HL-60 (cell line): ENCODE results near the gene SMARCA2.

Experiments used
- DNase-seq, 2 experiments: peaks; one replicate each; pipeline ENCODE4 v3.0.0-alpha.2; 2010 to 2020; ENCODE audit warnings: low read depth in 1 of 2, low spot score in 1 of 2
- H3K27ac ChIP-seq: fragments of 250-450 bp; sonication (Bioruptor Pico); replicated peaks from 2 replicates; pipeline ENCODE4 v1.5.1; 2020; ENCODE audit warnings: mild to moderate bottlenecking, moderate library complexity
- H3K27me3 ChIP-seq: fragments of 250-450 bp; sonication (Bioruptor Pico); 2 replicates; pipeline ENCODE4 v1.5.1; 2021; ENCODE audit warnings: mild to moderate bottlenecking, moderate library complexity; ENCODE audit not compliant: insufficient read depth, poor library complexity, severe bottlenecking
- H3K4me3 ChIP-seq: replicated peaks from 2 replicates; pipeline ENCODE4 v1.5.1; 2011; ENCODE audit warnings: mild to moderate bottlenecking, control low read depth, low read length; ENCODE audit not compliant: insufficient read depth
- CTCF ChIP-seq: IDR thresholded peaks from one replicate; pipeline ENCODE4 v1.5.1; 2011; ENCODE audit warnings: low read length, control low read depth, inconsistent platforms; ENCODE audit not compliant: insufficient read depth
- GABPA ChIP-seq: IDR thresholded peaks from 2 replicates; pipeline ENCODE4 v1.6.1; 2012; ENCODE audit warnings: low read depth
- POLR2AphosphoS5 ChIP-seq: IDR thresholded peaks from 2 replicates; pipeline ENCODE4 v1.6.1; 2012; ENCODE audit warnings: low read depth
- SPI1 ChIP-seq: IDR thresholded peaks from 2 replicates; pipeline ENCODE4 v1.6.1; 2012; ENCODE audit warnings: low read depth, mild to moderate bottlenecking, borderline replicate concordance
- TF ChIP-seq, protein P1 (sequence below): IDR thresholded peaks from 2 replicates; pipeline ENCODE4 v1.6.1; 2012; ENCODE audit warnings: low read depth; ENCODE audit not compliant: insufficient replicate concordance

SMARCA2 gene

GRCh38 chr9:2169035-2169434 lies 153.9 kb downstream of the SMARCA2 start:
- TF ChIP-seq CTCF (no peak), GABPA (no peak), SPI1 (no peak), POLR2AphosphoS5 (no peak)
- TF ChIP-seq, protein P1, sequence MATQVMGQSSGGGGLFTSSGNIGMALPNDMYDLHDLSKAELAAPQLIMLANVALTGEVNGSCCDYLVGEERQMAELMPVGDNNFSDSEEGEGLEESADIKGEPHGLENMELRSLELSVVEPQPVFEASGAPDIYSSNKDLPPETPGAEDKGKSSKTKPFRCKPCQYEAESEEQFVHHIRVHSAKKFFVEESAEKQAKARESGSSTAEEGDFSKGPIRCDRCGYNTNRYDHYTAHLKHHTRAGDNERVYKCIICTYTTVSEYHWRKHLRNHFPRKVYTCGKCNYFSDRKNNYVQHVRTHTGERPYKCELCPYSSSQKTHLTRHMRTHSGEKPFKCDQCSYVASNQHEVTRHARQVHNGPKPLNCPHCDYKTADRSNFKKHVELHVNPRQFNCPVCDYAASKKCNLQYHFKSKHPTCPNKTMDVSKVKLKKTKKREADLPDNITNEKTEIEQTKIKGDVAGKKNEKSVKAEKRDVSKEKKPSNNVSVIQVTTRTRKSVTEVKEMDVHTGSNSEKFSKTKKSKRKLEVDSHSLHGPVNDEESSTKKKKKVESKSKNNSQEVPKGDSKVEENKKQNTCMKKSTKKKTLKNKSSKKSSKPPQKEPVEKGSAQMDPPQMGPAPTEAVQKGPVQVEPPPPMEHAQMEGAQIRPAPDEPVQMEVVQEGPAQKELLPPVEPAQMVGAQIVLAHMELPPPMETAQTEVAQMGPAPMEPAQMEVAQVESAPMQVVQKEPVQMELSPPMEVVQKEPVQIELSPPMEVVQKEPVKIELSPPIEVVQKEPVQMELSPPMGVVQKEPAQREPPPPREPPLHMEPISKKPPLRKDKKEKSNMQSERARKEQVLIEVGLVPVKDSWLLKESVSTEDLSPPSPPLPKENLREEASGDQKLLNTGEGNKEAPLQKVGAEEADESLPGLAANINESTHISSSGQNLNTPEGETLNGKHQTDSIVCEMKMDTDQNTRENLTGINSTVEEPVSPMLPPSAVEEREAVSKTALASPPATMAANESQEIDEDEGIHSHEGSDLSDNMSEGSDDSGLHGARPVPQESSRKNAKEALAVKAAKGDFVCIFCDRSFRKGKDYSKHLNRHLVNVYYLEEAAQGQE = no peak
- H3K27ac ChIP-seq = no peak overlapping the region
- no peaks in the 10 kb centered on the region for H3K27me3 ChIP-seq
- no peak overlapping the region for H3K4me3 ChIP-seq
- DNase-seq = no peak

GRCh38 chr9:2170722-2171121 lies 155.6 kb downstream of the SMARCA2 start:
- no peak for DNase-seq
- TF ChIP-seq GABPA = no peak
- TF ChIP-seq, protein P1 = no peak
- TF ChIP-seq SPI1 = no peak
- TF ChIP-seq POLR2AphosphoS5 = no peak
- no peak for TF ChIP-seq CTCF
- H3K27me3 ChIP-seq = no peaks in the 10 kb centered on the region
- H3K27ac ChIP-seq = no peak overlapping the region
- H3K4me3 ChIP-seq = no peak overlapping the region

- Histone ChIP-seq H3K27ac (no peak overlapping the region), H3K27me3 (no peaks in the 10 kb centered on the region), H3K4me3 (no peak overlapping the region)
- TF ChIP-seq CTCF (no peak), GABPA (no peak), POLR2AphosphoS5 (no peak), SPI1 (no peak)
- TF ChIP-seq, protein P1 = no peak
- DNase-seq = no peak
Observed at GRCh38 chr9:2173170-2173569, 158.0 kb downstream of the SMARCA2 start.
